ENCODE data around the gene EME1. TPM values are rescaled to one million over a fixed set of nuclear protein-coding genes. Genes with fewer than 3 reads are reported as not detected.

EME1 gene
- total and polyA plus RNA-seq, 2 experiments from 2014 or later, result 14.4 to 15.9 TPM

DNA sequence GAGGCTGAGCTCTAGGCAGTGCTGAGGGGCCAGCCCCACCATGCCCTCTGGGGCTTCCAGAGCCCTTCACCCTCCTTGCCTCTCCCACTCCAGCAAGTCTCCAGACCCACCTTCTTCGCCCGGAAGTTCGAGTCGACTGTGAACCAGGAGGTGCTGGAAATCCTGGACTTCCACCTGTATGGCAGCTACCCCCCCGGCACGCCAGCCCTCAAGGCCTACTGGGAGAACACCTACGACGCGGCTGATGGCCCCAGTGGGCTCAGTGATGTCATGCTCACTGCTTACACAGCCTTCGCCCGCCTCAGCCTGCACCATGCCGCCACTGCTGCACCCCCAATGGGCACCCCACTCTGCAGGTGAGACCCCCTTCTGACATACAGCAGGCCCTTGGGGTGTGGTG lies 16.6 kb upstream of the EME1 start:
- H3K79me2 ChIP-seq (replicated peaks; ENCODE audit: insufficient read depth), result no peaks in the 10 kb centered on the region
- ATAC-seq (no peak), DNase-seq (ENCODE audit: low spot score) (no peak)
- no peaks in the 10 kb centered on the region for H3K9me2 ChIP-seq (ENCODE audit: insufficient read depth)
- no peaks in the 10 kb centered on the region for H3F3A ChIP-seq (replicated peaks; ENCODE audit: low read depth)
- TF ChIP-seq, protein P1, sequence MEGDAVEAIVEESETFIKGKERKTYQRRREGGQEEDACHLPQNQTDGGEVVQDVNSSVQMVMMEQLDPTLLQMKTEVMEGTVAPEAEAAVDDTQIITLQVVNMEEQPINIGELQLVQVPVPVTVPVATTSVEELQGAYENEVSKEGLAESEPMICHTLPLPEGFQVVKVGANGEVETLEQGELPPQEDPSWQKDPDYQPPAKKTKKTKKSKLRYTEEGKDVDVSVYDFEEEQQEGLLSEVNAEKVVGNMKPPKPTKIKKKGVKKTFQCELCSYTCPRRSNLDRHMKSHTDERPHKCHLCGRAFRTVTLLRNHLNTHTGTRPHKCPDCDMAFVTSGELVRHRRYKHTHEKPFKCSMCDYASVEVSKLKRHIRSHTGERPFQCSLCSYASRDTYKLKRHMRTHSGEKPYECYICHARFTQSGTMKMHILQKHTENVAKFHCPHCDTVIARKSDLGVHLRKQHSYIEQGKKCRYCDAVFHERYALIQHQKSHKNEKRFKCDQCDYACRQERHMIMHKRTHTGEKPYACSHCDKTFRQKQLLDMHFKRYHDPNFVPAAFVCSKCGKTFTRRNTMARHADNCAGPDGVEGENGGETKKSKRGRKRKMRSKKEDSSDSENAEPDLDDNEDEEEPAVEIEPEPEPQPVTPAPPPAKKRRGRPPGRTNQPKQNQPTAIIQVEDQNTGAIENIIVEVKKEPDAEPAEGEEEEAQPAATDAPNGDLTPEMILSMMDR (conservative IDR thresholded peaks at IDR 0.05; ENCODE audit: low read depth in 2 of 2), result no peak
- TF ChIP-seq ZNF331 (CRISPR knock-in tag; IDR thresholded peaks at IDR 0.05; ENCODE audit: low read depth) (no peak), EZH2 (IDR thresholded peaks at IDR 0.05; ENCODE audit: low read depth, unreplicated experiment) (no peak), JUNB (IDR thresholded peaks at IDR 0.05; ENCODE audit: unreplicated experiment) (no peak), STAT1 (IDR thresholded peaks at IDR 0.05; ENCODE audit: unreplicated experiment) (no peak), CREB1 (CRISPR knock-in tag; IDR thresholded peaks at IDR 0.05; ENCODE audit: low read depth) (no peak), NANOG (IDR thresholded peaks at IDR 0.05; ENCODE audit: borderline replicate concordance) (no peak), POLR2AphosphoS5 (IDR thresholded peaks at IDR 0.05; ENCODE audit: low read depth) (no peak), ZNF114 (CRISPR knock-in tag; IDR thresholded peaks at IDR 0.05) (no peak), EZH2phosphoT487 (IDR thresholded peaks at IDR 0.05; ENCODE audit: unreplicated experiment) (no peak), ZNF462 (CRISPR knock-in tag; IDR thresholded peaks at IDR 0.05) (no peak)
- TF ChIP-seq, protein P2, sequence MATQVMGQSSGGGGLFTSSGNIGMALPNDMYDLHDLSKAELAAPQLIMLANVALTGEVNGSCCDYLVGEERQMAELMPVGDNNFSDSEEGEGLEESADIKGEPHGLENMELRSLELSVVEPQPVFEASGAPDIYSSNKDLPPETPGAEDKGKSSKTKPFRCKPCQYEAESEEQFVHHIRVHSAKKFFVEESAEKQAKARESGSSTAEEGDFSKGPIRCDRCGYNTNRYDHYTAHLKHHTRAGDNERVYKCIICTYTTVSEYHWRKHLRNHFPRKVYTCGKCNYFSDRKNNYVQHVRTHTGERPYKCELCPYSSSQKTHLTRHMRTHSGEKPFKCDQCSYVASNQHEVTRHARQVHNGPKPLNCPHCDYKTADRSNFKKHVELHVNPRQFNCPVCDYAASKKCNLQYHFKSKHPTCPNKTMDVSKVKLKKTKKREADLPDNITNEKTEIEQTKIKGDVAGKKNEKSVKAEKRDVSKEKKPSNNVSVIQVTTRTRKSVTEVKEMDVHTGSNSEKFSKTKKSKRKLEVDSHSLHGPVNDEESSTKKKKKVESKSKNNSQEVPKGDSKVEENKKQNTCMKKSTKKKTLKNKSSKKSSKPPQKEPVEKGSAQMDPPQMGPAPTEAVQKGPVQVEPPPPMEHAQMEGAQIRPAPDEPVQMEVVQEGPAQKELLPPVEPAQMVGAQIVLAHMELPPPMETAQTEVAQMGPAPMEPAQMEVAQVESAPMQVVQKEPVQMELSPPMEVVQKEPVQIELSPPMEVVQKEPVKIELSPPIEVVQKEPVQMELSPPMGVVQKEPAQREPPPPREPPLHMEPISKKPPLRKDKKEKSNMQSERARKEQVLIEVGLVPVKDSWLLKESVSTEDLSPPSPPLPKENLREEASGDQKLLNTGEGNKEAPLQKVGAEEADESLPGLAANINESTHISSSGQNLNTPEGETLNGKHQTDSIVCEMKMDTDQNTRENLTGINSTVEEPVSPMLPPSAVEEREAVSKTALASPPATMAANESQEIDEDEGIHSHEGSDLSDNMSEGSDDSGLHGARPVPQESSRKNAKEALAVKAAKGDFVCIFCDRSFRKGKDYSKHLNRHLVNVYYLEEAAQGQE (IDR thresholded peaks at IDR 0.05; ENCODE audit: unreplicated experiment), result no peak
- TF ChIP-seq, protein P3, sequence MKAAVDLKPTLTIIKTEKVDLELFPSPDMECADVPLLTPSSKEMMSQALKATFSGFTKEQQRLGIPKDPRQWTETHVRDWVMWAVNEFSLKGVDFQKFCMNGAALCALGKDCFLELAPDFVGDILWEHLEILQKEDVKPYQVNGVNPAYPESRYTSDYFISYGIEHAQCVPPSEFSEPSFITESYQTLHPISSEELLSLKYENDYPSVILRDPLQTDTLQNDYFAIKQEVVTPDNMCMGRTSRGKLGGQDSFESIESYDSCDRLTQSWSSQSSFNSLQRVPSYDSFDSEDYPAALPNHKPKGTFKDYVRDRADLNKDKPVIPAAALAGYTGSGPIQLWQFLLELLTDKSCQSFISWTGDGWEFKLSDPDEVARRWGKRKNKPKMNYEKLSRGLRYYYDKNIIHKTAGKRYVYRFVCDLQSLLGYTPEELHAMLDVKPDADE (IDR thresholded peaks at IDR 0.05), result no peak
- no peaks in the 10 kb centered on the region for H3K27me3 ChIP-seq (ENCODE audit: insufficient read depth)
- no peak overlapping the region for H3K4me3 Mint-ChIP-seq
- H3K36me3 Mint-ChIP-seq (ENCODE audit: low read depth), result peaks cover 53% of the 10 kb centered on the region
- H3K27ac Mint-ChIP-seq, result no peak overlapping the region
- no peak overlapping the region for H3K4me2 ChIP-seq
- no peaks in the 10 kb centered on the region; the same call in 2 of the 3 replicates for H3K9me3 Mint-ChIP-seq
- H3K27me3 Mint-ChIP-seq (ENCODE audit: insufficient read depth, low read depth, poor library complexity), result peaks cover 7% of the 10 kb centered on the region
- H4K20me1 ChIP-seq (replicated peaks; ENCODE audit: insufficient read depth), result no peaks in the 10 kb centered on the region
- H3K4me1 Mint-ChIP-seq, result no peaks in the 10 kb centered on the region; the same call in 2 of the 3 replicates
- H3K27ac ChIP-seq (ENCODE audit: low read depth), result no peak overlapping the region
- H3K4me3 ChIP-seq, result no peak overlapping the region
- H3K4me1 ChIP-seq (ENCODE audit: insufficient read depth), result no peaks in the 10 kb centered on the region
- H3K36me3 ChIP-seq (ENCODE audit: insufficient read depth), result no peaks in the 10 kb centered on the region
- H2AFZ ChIP-seq, result no peak overlapping the region
